Rectal smooth muscle tissue (tissue), 1 donor: ENCODE data around the gene OIP5.
A peak's percentile ranks its signal among the peaks of the same experiment; 100 is the strongest.
"Not testable (repeated sequence)": the region's sequence is repeated elsewhere in the genome, so short reads cannot be mapped to it uniquely, and the experiment has no call there.

Experiments
- H3K27ac ChIP-seq: one replicate; pipeline ENCODE4 v1.7.0; 2013; ENCODE audit warnings: low read depth, low read length, inconsistent platforms
- H3K27me3 ChIP-seq: one replicate; pipeline ENCODE4 v1.7.0; 2013; ENCODE audit warnings: low read length; ENCODE audit not compliant: control insufficient read depth, insufficient read depth
- H3K36me3 ChIP-seq: one replicate; pipeline ENCODE4 v1.7.0; 2013; ENCODE audit warnings: low read length; ENCODE audit not compliant: control insufficient read depth, insufficient read depth
- H3K4me1 ChIP-seq: one replicate; pipeline ENCODE4 v1.7.0; 2013; ENCODE audit warnings: low read length; ENCODE audit not compliant: control insufficient read depth, insufficient read depth
- H3K4me3 ChIP-seq: one replicate; pipeline ENCODE4 v1.7.0; 2013; ENCODE audit warnings: low read length
- H3K9ac ChIP-seq: one replicate; pipeline ENCODE4 v1.7.0; 2013; ENCODE audit warnings: low read length

The OIP5 gene

GRCh38 chr15:41291065-41291631 lies 41.2 kb downstream of the OIP5 start:
- Histone ChIP-seq H3K36me3 (peaks cover 5% of the 10 kb centered on the region), H3K4me1 (no peaks in the 10 kb centered on the region)

DNA sequence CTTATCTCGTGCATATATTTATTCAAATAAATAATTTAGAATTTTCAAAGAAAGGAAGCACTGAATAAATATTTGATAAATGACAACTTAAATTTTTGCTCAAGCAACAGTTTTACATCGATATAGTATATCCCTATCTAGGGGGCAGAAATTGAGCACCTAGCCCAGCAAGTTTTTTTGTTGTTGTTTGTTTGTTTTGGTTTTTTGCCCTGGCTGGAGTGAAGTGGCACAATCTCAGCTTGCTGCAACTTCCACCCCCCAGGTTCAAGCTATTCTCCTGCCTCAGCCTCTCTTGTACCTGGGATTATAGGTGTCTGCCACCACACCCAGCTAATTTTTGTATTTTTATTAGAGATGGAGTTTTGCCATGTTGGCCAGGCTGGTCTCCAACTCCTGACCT lies 42.4 kb downstream of the OIP5 start:
- H3K9ac ChIP-seq, result no peak overlapping the region
- H3K4me1 ChIP-seq, result peaks cover 5% of the 10 kb centered on the region
- peaks cover 5% of the 10 kb centered on the region for H3K36me3 ChIP-seq
- H3K4me3 ChIP-seq, result no peak overlapping the region
- no peak overlapping the region for H3K27ac ChIP-seq
- H3K27me3 ChIP-seq, result no peaks in the 10 kb centered on the region

More at GRCh38 chr15:41291065-41291631, 41.2 kb downstream of the OIP5 start:
- H3K27me3 ChIP-seq, result no peaks in the 10 kb centered on the region
- H3K27ac ChIP-seq, result no peak overlapping the region
- no peak overlapping the region for H3K4me3 ChIP-seq
- no peak overlapping the region for H3K9ac ChIP-seq

DNA sequence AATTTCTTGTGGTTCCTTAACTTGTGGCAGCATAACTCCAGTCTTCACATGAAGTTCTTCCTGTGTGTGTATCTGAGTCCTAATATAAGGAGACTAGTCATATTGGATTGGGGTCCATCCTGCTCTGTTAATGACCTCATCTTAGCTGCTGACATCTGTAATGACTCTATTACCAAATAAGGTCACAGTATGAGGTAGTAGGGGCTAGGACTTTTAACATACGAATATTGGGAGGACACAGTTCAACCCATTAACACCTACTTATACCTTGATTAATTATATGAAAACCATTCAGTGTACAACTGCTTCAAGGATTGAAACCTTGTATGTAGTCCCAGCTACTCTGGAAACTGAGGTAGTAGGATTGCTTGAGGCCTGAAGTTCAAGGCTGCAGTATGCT lies 43.9 kb downstream of the OIP5 start:
- no peak overlapping the region for H3K27ac ChIP-seq
- H3K27me3 ChIP-seq, result no peaks in the 10 kb centered on the region
- H3K9ac ChIP-seq, result no peak overlapping the region
- H3K36me3 ChIP-seq, result peaks cover 5% of the 10 kb centered on the region
- H3K4me1 ChIP-seq, result peaks cover 5% of the 10 kb centered on the region
- no peak overlapping the region for H3K4me3 ChIP-seq

DNA sequence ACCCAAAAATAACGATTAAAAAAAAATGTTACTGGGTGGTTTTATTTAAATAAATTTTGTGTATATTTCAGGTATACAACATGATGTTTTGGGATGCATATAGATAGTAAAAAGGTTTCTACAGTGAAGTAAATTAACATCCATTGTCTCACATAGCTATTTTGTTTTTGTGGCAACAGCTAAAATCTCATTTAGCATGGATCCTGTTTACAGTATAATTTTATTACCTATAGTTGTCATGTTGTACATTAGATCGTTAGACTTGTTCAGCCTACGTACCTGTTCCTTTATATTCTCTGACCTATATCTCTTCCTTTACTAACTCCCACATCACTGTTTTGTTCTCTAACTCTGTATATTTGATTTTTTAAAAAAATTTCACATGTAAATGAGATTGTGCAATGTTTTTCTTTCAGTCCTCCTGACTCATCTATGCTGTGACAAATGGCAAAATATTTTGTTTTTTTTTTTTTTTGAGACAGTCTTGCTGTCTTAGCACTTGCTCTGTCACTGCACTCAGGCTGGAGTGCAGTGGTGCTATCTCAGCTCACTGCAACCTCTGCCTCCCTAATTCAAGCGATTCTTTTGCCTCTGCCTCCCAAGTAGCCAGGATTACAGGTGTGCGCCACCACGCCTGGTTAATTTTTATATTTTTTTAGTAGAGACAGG lies 45.6 kb downstream of the OIP5 start:
- Histone ChIP-seq H3K27ac (no peak overlapping the region), H3K4me3 (no peak overlapping the region), H3K4me1 (peaks cover 5% of the 10 kb centered on the region), H3K36me3 (peaks cover 5% of the 10 kb centered on the region), H3K27me3 (no peaks in the 10 kb centered on the region), H3K9ac (no peak overlapping the region)

DNA sequence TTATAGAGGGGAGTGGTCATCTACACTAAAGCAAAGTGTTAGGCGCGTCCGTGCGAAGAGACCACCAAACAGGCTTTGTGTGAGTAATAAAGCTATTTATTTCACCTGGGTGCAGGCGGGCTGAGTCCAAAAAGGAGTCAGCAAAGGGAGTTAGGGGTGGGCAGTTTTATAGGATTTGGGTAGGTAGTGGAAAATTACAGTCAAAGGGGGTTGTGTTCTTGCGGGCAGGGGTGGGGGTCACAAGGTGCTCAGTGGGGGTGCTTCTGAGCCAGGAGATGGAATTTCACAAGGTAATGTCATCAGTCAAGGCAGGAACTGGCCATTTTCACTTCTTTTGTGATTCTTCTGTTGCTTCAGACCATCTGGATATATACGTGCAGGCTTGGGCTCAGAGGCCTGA lies 47.1 kb downstream of the OIP5 start:
- Histone ChIP-seq H3K36me3 (peaks cover 5% of the 10 kb centered on the region), H3K27me3 (no peaks in the 10 kb centered on the region), H3K27ac (no peak overlapping the region), H3K4me3 (peak overlapping the region; percentile 96), H3K4me1 (peaks cover 5% of the 10 kb centered on the region), H3K9ac (no peak overlapping the region)

GRCh38 chr15:41284427-41285177 lies 47.8 kb downstream of the OIP5 start:
- Histone ChIP-seq H3K4me1 (peaks cover 5% of the 10 kb centered on the region), H3K9ac (peak overlapping the region; percentile 95), H3K27me3 (no peaks in the 10 kb centered on the region), H3K4me3 (peak overlapping the region; percentile 96), H3K27ac (peak overlapping the region; percentile 92), H3K36me3 (peaks cover 7% of the 10 kb centered on the region)

DNA sequence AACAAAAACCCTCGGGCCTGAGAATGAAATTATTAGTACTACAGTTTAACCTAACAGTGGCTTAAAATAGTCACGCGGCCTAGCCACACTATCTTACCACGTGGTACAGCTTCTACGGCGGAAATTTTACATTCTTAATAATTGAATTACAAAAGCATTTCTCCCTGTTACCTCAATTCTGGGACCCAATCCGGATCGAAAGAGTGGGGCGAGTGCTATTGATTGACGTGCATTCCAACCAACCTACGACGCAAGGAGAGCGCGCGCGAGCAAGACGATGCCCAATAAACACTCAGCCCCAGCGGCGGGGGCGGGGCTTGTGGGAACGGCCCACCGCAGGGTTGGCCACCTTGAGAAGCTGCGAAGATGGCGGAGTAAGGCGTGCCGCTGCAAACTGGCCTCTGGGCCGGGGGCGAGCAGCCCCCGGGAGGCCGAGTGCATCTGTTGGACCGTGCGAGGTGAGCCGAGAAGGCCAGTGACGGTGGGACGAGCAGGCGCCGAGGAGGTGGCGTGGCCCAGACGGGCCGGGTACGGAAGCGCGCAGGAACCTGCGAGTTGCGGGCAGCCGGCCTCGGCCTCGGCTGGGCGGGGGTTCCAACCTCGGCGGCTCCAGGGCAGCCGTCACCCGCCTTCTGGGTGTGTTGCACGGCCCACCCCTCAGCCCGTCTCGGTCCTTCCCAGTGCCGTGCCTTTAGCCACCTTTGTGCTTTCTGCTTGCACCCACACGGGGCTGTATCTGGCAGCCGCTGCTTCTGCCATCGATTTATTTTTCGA lies 48.6 kb downstream of the OIP5 start:
- Histone ChIP-seq H3K4me1 (peaks cover 5% of the 10 kb centered on the region), H3K36me3 (peaks cover 10% of the 10 kb centered on the region), H3K9ac (peak overlapping the region; percentile 95), H3K27ac (peak overlapping the region; percentile 92), H3K27me3 (no peaks in the 10 kb centered on the region), H3K4me3 (peak overlapping the region; percentile 96)

DNA sequence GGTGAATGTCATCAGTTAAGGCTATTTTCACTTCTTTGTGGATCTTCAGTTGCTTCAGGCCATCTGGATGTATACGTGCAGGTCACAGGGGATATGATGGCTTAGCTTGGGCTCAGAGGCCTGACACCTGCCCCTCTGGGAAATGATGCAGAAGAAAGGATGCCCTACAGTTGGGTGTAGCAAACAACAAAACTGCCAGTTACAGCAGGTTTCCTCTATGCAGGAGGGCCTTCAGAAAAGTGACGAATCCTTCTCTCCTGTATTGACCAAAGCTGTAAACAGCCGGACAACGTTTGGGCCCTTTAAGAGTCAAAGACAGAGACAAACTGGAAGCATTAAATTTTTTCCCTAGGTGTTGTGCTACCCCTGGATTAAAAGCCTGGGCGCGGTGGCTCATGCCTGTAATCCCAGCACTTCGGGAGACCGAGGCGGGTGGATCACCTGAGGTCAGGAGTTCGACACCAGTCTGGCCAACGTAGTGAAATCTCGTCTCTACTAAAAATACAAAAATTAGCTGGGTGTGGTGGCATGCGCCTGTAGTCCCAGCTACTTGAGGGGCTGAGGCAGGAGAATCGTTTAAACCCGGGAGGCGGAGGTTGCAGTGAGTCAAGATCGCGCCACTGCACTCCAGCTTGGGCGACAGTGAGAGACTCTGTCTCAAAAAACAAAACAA lies 49.3 kb downstream of the OIP5 start:
- not testable (repeated sequence) for H3K9ac ChIP-seq, H3K4me1 ChIP-seq

DNA sequence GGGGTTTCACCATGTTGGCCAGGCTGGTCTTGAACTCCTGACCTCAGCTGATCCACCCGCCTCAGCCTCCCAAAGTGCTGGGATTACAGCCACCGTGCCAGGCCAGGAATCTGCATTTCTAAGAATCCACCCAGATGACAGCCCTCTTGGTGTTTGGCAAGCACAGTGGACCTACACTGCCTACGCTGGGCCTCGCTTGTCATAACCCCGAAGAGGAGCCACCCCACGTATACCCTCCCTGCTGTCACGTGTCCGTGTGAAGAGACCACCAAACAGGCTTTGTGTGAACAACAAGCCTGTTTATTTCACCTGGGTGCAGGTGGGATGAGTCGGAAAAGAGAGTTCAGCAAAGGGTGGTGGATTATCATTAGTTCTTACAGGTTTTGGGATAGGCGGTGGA lies 50.0 kb downstream of the OIP5 start:
- not testable (repeated sequence) for H3K4me1 ChIP-seq, H3K9ac ChIP-seq, H3K4me3 ChIP-seq, H3K36me3 ChIP-seq, H3K27me3 ChIP-seq, H3K27ac ChIP-seq

More for the DNA sequence above, 49.3 kb downstream of the OIP5 start:
- Histone ChIP-seq H3K27ac (peak overlapping the region; percentile 92), H3K4me3 (peak overlapping the region; percentile 96)
- not testable (repeated sequence) for H3K36me3 ChIP-seq, H3K27me3 ChIP-seq

DNA sequence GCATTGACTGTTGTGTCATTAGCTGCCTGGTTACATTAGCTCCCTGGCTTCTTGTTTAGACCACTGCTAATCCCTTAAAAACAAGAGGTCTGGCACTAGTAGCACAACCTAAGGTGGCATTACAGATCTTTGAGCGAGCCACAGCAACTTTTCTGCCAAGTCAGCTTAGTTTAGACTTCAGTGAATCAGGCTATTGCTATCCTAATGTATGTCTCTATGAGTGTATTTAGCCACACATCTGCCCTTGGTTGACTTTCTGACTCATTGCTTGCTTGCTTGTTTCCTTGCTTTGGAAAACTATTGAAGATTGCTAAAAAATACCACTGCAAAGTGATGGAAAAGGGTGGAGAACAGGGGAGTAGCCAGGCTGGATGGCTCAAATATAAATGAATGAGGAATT lies 51.2 kb downstream of the OIP5 start:
- H3K36me3 ChIP-seq, result peaks cover 4% of the 10 kb centered on the region
- no peaks in the 10 kb centered on the region for H3K27me3 ChIP-seq
- peaks cover 5% of the 10 kb centered on the region for H3K4me1 ChIP-seq
- no peak overlapping the region for H3K27ac ChIP-seq
- no peak overlapping the region for H3K4me3 ChIP-seq
- no peak overlapping the region for H3K9ac ChIP-seq

GRCh38 chr15:41279535-41280283 lies 52.7 kb downstream of the OIP5 start:
- no peak overlapping the region for H3K4me3 ChIP-seq
- H3K36me3 ChIP-seq, result peaks cover 4% of the 10 kb centered on the region
- no peaks in the 10 kb centered on the region for H3K4me1 ChIP-seq
- no peaks in the 10 kb centered on the region for H3K27me3 ChIP-seq
- no peak overlapping the region for H3K27ac ChIP-seq
- no peak overlapping the region for H3K9ac ChIP-seq
